Stimulated activated naive CD8-positive, alpha-beta T cell treated with anti-CD3 and anti-CD28 coated beads, Interleukin-15, amount 100 ng/mL, for 72 hours (primary cell): ENCODE results near the gene ZFPM1.

ENCODE experiments used
- ATAC-seq: fragments of 150-1000 bp; cut with Tn5 transposase; 2 replicates; pipeline ENCODE4 v1.10.0; 2021; ENCODE audit warnings: mild to moderate bottlenecking, moderate library complexity
- DNase-seq, 2 donors: peaks; one replicate each; pipeline ENCODE4 v3.0.0; 2021 to 2022
- H3K27ac Mint-ChIP-seq, 2 donors: one replicate each; pipeline ENCODE4 v1.8.0; 2022; ENCODE audit warnings: mild to moderate bottlenecking in 2 of 2, mixed read lengths in 2 of 2, moderate library complexity in 2 of 2
- H3K27me3 Mint-ChIP-seq: one replicate; pipeline ENCODE4 v1.8.0; 2022; ENCODE audit warnings: mixed read lengths
- H3K4me1 Mint-ChIP-seq: one replicate; pipeline ENCODE4 v1.8.0; 2022; ENCODE audit warnings: mild to moderate bottlenecking, mixed read lengths
- H3K4me3 Mint-ChIP-seq, 2 donors: one replicate each; pipeline ENCODE4 v1.8.0; 2022; ENCODE audit warnings: mild to moderate bottlenecking in 2 of 2, mixed read lengths in 2 of 2, moderate library complexity in 1 of 2
- H3K9me3 Mint-ChIP-seq, 2 donors: one replicate each; pipeline ENCODE4 v1.8.0; 2022; ENCODE audit warnings: mixed read lengths in 2 of 2

ZFPM1 gene

DNA sequence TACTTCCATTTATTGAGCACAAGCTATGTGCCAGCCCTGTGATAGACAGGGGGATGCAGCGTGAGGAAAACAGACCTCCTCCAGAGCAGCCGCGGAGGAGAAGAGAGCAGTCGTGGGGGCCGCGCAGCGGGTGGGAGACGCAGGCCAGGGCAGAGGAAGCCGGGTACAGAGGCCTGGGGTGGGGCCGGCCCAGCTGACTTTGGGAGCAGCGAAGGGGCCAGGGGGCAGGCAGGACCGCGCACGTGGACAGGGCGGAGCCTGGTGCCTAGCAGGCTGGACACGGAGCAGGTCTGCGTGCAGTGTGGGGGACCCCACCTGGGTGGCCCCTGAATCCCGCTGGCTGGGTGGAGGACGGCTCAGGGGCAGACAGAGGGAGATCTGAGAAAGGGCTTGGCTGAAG, 46.2 kb downstream of the ZFPM1 start:
- no peak overlapping the region for H3K4me3 Mint-ChIP-seq
- peak; percentile 4 for ATAC-seq
- H3K4me1 Mint-ChIP-seq = peaks cover 16% of the 10 kb centered on the region
- no peaks in the 10 kb centered on the region for H3K9me3 Mint-ChIP-seq
- no peaks in the 10 kb centered on the region for H3K27me3 Mint-ChIP-seq
- no peak overlapping the region for H3K27ac Mint-ChIP-seq
- DNase-seq = no peak

DNA sequence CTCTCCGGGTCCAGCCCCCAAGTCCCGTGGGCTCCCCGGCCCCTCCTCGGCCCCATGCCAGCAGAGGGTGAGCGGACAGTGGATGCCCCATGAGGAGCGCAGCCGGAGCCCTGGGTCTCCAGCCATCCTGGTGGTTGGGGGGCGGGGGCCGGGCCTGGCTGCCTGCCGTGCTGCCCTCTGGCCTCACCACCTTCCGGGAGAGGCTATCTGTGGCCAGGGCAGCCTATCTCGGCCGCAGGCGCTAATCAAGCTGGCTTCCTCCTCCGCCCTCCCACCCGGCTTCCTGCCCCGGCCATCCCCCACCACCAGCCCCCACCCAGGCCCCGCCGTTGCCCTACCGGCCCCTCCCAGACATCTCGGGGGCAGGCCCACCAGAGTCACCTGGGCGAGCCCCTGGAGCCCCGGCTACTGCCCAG, 46.8 kb downstream of the ZFPM1 start:
- H3K27me3 Mint-ChIP-seq = no peaks in the 10 kb centered on the region
- H3K4me1 Mint-ChIP-seq = peaks cover 22% of the 10 kb centered on the region
- H3K4me3 Mint-ChIP-seq = no peak overlapping the region
- no peak for ATAC-seq
- no peak overlapping the region for H3K27ac Mint-ChIP-seq
- DNase-seq = no peak
- H3K9me3 Mint-ChIP-seq = no peaks in the 10 kb centered on the region

DNA sequence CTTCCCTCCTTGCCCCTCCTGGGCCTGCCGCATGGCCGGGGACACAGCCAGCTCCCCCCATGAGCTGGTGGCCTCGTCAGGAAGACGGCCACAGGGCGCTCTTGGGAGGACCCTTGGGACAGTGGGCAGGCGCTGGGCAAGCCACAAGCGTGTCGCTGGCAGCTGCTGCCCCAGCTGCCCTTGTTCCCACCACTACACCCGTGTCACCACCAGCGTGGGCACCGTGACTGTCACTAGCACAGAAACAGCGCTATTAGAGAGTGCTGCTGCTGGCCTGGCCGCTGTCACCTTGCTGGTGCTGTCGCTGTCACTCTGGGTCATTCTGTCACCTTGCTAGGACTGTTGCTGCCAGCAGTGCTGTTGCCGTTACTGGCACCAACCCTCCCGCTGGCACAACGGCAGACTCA, 47.2 kb downstream of the ZFPM1 start:
- H3K4me1 Mint-ChIP-seq = peaks cover 26% of the 10 kb centered on the region
- peak overlapping the region in 1 of 2 donors; percentile 78 for H3K27ac Mint-ChIP-seq
- no peaks in the 10 kb centered on the region for H3K27me3 Mint-ChIP-seq
- H3K9me3 Mint-ChIP-seq = no peaks in the 10 kb centered on the region
- no peak overlapping the region for H3K4me3 Mint-ChIP-seq
- DNase-seq = no peak
- no peak for ATAC-seq

DNA sequence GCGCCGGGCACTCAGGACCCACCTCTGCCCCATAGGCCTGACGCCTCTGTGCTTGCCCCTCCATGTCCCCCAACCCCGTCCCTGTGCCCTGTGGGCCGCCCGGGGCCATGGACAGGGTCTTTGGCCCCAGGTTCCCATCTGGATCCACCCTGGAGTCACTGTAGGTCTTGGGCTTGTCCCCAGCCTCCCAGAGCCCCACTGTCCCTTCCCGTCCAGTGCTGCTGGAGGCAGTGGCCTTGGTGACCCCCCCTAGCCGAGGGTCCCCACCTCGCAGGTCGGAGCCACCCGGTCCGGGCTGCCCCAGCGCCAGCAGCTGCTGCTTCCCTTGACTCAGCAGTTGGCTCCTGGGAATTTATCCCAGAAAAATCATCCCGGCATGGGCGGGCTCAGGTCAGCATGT, 49.3 kb downstream of the ZFPM1 start:
- H3K4me3 Mint-ChIP-seq = no peak overlapping the region
- ATAC-seq (no peak), DNase-seq (no peak)
- H3K9me3 Mint-ChIP-seq = no peaks in the 10 kb centered on the region
- no peak overlapping the region for H3K27ac Mint-ChIP-seq
- H3K4me1 Mint-ChIP-seq = peaks cover 30% of the 10 kb centered on the region
- no peaks in the 10 kb centered on the region for H3K27me3 Mint-ChIP-seq

DNA sequence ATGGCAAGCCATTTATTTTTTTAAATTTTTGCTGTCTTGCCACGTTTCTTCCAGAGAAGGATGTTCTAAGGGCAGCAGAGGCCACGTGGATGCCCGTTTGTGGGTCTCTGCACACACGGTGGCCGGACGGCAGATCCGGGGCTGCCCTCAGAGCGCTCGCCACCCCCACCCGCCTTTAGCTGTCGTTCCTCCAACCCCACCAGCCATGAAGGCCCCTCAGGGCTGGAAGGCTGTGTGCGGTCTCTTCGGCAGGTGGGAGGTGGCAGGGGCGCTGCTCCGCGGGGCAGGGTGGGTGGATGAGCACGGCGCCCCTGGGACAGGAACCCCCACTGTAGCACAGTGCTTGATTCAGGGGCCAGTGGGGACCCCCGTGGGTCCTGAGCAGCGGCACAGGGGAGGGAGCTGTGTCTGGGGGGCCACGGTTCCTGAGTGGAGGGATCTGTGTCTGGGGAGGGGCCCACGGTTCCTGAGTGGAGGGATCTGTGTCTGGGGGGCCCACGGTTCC, 49.7 kb downstream of the ZFPM1 start:
- peaks cover 30% of the 10 kb centered on the region for H3K4me1 Mint-ChIP-seq
- H3K4me3 Mint-ChIP-seq = no peak overlapping the region
- ATAC-seq (no peak), DNase-seq (no peak)
- no peaks in the 10 kb centered on the region for H3K9me3 Mint-ChIP-seq
- H3K27ac Mint-ChIP-seq = no peak overlapping the region
- H3K27me3 Mint-ChIP-seq = no peaks in the 10 kb centered on the region

DNA sequence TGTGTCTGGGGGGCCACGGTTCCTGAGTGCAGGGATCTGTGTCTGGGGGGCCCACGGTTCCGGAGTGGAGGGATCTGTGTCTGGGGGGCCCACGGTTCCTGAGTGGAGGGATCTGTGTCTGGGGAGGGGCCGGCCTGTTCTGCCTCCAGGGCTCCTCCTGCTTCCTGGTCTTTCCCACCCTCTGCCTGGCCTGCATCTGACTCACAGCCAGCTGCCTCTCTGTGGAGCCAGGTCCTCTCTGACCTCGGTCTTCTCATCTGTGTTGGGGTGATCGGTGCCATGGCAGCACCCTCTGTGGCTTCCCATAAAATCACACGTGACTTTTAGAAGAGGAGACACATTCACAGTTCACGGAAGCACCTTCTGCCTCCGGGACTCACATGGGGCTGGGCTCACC, 50.3 kb downstream of the ZFPM1 start:
- DNase-seq = no peak
- no peaks in the 10 kb centered on the region for H3K27me3 Mint-ChIP-seq

DNA sequence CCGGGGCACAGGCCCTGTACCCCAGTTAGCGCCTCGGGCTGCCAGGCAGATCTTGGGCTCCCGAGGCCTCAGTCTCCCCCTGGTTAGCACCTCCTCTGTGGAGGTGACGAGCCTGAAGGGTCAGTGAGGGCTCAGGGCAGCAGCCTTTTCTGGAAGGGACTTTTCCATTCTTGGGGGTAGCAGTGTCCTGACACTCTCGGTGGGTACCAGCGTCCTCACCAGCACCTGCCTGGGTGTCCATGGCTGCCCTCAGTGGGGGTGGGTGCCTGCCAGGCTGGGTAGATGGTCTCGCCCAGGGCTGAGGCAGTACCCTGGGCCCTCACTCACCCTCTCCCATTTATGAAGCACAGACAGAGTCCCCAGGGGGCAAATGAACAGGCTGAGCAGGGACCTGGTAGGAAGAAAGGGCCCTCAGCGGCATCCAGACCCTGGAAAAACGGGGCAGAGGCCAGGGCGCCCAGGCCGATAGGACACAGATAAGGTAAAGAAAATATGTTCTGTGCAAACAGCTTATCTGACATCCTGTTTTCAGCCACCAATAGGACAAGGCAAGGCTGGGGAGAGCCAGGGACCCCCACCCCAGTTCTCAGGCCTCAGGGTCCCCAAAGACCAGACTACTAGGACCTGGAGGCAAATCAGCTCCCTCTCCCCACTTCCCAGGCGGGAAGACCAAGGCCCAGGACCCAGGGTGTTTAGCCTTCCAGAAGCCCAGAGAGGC, 50.9 kb downstream of the ZFPM1 start:
- H3K4me3 Mint-ChIP-seq = no peak overlapping the region
- H3K27me3 Mint-ChIP-seq = no peaks in the 10 kb centered on the region
- no peak for DNase-seq
- no peaks in the 10 kb centered on the region for H3K9me3 Mint-ChIP-seq
- peaks cover 30% of the 10 kb centered on the region for H3K4me1 Mint-ChIP-seq
- ATAC-seq = no peak
- H3K27ac Mint-ChIP-seq = peak overlapping the region in 1 of 2 donors; percentile 12

More for the DNA sequence above, 50.3 kb downstream of the ZFPM1 start:
- Mint-ChIP-seq H3K4me1 (peaks cover 30% of the 10 kb centered on the region), H3K9me3 (no peaks in the 10 kb centered on the region), H3K27ac (peak overlapping the region in 1 of 2 donors; percentile 12), H3K4me3 (no peak overlapping the region)
- ATAC-seq = no peak

DNA sequence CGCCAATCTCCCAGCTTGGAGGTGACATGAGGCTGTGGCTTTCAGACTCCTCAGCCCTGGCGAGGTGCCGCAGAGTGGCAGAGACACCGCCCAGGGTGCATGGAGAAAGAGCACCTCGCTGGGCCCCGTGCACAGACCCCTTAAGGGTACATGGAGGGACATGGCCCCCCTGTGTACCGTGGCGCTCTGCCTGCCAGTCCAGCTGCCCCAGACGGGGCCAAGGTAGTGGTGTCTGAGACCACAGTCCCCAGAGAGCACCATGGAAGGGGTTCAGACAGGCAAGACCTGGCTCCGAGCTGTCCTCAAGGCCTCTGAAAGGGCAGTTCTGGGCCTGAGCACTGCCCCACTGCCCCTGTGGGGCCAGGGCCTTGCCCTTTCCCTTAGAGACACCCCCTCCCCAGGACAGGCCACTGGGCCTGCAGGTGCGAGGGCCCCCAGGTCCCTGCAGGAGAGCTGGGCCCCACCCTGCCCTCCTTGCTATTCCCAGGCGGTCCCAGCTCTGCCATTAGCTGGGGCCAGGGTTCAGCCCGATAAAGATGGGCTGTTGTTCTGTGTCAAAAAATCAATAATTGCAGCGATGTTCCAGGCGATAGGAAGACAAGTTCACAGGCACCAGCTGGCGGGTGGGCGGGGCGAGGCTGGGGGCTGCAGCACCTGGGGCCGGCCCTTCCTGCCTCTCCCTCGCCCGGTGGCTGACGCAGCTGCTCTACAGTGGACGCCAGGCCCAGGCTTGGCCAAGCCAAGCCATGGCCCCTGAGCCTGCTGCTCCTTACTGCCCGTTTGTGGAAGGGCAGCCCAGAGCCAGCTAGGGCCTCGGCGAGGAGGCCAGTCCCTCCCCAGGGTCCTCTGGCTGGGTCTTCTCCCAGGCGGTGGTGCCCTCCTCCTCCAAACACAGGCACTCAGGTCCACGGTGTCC, 51.7 kb downstream of the ZFPM1 start:
- H3K4me3 Mint-ChIP-seq = no peak overlapping the region
- H3K9me3 Mint-ChIP-seq = no peaks in the 10 kb centered on the region
- DNase-seq = no peak
- no peak for ATAC-seq
- peaks cover 30% of the 10 kb centered on the region for H3K4me1 Mint-ChIP-seq
- H3K27ac Mint-ChIP-seq = peak overlapping the region in 1 of 2 donors; percentile 34
- no peaks in the 10 kb centered on the region for H3K27me3 Mint-ChIP-seq

DNA sequence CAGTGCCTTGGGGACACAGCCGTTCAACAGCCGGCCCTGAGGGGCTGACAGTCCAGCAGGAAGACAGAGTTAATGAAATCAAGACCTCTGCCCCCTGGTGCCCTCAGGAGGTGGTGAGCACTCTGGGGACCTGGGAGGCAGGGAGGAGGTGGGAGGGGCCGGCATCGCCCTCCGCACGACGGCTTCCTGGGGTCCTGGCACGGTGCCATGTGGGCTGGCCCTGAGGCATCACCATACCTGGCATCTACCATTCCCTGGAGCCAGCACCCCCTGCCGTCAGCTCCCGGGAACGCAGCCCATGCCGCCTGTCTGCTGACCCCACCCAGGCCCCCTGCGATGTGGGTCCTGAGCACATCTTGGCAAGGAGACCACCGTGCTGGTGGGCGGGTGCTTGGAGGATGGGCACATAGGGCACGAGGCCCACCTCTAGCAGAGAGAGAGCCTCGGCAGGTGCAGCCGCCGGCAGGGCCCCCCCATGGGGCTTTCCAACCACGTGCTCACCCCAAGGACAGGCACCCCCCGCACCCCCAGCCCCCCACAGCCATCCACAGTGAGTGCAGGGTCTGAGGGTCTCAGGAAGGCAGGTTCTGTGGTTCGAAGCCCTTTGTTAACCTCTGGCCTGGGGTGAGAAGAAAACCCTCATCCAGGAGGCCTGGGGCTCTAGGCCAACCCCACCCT, 52.5 kb downstream of the ZFPM1 start:
- no peak overlapping the region for H3K27ac Mint-ChIP-seq
- peaks cover 30% of the 10 kb centered on the region for H3K4me1 Mint-ChIP-seq
- H3K4me3 Mint-ChIP-seq = no peak overlapping the region
- no peaks in the 10 kb centered on the region for H3K27me3 Mint-ChIP-seq
- DNase-seq (peak; percentile 52 to 83), ATAC-seq (peak; percentile 82)
- H3K9me3 Mint-ChIP-seq = no peaks in the 10 kb centered on the region

DNA sequence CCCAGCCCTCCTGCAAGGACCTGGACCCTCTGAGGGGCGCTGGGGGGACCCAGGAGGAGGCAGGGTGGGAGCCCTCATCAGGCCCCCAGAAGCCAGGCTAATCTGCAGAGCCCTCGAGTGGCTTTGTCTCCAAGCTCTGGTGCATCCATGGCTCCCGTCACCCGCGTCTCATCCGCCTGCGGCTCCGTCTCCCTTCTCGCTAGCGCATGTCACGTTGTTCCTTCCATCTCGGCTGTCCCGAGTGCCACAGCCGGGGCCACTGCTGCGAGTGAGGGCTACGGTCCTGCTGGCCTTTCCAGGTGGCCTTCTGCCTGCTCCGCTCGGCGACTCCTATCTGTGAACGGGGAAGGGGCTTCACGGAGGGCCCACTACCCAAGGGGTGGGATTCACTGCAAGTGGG, 53.6 kb downstream of the ZFPM1 start:
- H3K9me3 Mint-ChIP-seq = no peaks in the 10 kb centered on the region
- no peak for DNase-seq
- no peak overlapping the region for H3K27ac Mint-ChIP-seq
- peaks cover 25% of the 10 kb centered on the region for H3K4me1 Mint-ChIP-seq
- no peak for ATAC-seq
- no peak overlapping the region for H3K4me3 Mint-ChIP-seq
- H3K27me3 Mint-ChIP-seq = no peaks in the 10 kb centered on the region

DNA sequence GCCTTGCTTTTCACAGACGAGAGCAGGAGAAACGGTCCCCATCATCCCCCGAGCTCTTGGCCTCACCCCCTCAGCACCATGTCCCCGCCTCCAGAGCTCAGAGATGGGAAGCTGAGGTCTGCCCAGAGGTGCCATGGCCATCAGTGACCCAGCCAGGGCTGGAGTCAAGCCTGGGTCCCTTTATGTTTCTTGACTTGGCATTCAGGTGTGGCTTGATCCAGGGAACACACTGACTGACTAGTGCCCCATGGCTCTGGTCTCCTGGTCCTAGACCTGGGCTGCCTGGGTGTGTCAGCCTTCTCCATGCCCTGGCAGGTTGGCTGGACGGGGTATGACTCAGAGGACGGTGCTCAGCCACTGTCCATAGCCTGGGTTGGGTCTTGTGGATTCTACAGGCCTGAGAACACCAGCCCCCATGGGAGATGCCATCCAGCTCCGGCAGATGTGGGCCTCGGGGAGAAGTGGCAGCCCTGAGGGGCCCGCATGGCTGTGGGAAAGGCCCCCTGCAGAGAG, 54.2 kb downstream of the ZFPM1 start:
- Mint-ChIP-seq H3K4me3 (no peak overlapping the region), H3K27ac (no peak overlapping the region), H3K4me1 (peaks cover 25% of the 10 kb centered on the region), H3K9me3 (no peaks in the 10 kb centered on the region), H3K27me3 (no peaks in the 10 kb centered on the region)
- DNase-seq (no peak), ATAC-seq (no peak)

DNA sequence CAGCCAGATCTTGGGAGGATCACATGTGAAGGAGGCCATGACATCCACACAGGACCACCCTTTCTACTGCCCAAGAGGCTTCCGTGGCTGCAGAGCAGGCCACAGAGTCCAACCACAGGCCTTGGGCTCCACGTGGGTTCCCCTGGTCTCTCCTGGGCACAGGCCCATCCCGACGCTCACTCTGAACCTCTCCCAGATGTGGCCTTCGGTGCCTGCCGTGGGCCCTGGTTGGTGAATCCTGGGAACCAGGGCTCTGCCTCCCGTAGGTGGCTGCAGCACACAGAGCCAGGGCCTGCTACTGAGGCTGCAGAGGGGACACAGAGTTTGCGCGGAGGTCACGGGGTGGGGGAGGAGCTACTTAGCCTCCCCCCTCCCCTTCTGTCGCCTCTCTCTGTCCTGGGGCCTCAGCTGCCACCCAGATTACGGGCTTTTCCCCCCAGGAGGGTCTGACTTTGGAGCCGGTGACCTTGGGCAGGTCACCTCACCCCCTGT, 55.3 kb downstream of the ZFPM1 start:
- no peaks in the 10 kb centered on the region for H3K27me3 Mint-ChIP-seq
- H3K4me3 Mint-ChIP-seq = no peak overlapping the region
- no peaks in the 10 kb centered on the region for H3K9me3 Mint-ChIP-seq
- no peak for DNase-seq
- H3K27ac Mint-ChIP-seq = no peak overlapping the region
- H3K4me1 Mint-ChIP-seq = peaks cover 22% of the 10 kb centered on the region
- no peak for ATAC-seq

DNA sequence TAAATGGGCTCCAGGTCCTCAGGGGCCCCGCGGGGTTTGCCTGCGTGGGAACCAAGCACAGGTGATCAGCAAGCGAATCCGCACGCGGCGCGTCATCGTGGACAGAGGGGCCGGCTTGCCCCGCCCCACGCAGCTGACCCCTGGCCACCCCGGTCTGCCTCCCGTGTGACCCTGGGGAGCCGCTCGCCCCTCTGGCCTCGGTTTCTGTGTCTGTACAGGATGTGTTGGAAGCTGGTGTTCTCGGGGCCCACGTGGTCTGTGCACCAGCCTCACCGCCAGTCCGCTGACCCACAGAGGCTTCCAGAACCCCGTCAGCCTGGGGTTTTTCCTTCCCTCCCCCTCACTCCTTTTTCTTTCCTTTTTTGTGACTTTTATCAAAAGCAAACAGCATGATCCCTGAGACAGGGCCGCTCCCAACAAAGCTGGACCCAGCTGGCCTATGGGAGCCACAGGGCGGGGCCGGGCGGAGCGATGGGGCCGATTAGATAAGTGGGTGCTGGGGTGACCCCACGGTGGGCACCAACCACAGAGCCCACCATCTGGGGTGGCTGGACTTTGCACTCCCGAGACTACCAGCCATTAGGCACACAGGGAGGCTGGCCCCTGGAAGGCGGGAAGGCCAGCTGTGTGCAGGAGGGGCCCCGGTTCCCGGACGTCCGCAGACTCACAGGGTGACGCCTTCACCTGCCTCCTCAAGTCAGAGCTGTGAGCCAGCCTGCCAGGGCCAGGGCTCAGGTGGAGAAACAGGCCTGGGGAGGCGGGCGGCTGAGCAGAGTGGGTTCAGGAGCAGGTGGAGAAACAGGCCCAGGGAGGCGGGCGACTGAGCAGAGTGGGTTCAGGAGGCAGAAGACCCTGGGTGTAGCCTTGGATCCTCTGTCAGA, 56.0 kb downstream of the ZFPM1 start:
- Mint-ChIP-seq H3K27ac (no peak overlapping the region), H3K9me3 (no peaks in the 10 kb centered on the region), H3K4me1 (peaks cover 15% of the 10 kb centered on the region), H3K4me3 (no peak overlapping the region), H3K27me3 (no peaks in the 10 kb centered on the region)
- DNase-seq = no peak
- ATAC-seq = no peak

DNA sequence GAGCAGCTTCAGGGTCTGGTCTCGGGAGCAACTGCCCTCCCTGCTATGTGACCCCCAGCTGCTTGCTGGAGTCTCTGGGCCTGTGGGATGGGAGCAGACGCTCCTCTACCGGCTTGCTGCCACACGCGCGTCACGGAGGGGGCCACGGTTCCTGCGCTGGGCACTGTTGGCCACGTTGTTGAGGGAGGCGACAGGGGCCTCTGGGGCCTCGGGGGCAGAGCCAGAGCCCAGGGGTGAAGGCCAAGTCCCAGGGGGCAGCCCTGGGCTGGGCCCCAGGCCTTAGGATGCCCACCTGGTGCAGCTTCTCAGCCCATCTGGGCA, 56.6 kb downstream of the ZFPM1 start:
- DNase-seq = no peak
- Mint-ChIP-seq H3K4me3 (no peak overlapping the region), H3K4me1 (peaks cover 9% of the 10 kb centered on the region), H3K27ac (no peak overlapping the region), H3K27me3 (no peaks in the 10 kb centered on the region), H3K9me3 (no peaks in the 10 kb centered on the region)
- no peak for ATAC-seq
